Stomach (tissue), 9 donors: ENCODE measurements around the gene ST6GALNAC6. TPM values are rescaled to one million over a fixed set of nuclear protein-coding genes. Genes with fewer than 3 reads are reported as not detected.

Experiments used
- DNase-seq, 2 donors: peaks; one replicate each; pipeline versions ENCODE4 v3.0.0 to v3.0.0-alpha.2; 2013 to 2019
- H3K27ac ChIP-seq, 5 donors: fragments of 200-600 bp in 4 of 5; sonication (generic) in 4 of 5; one replicate each; pipeline ENCODE4 v1.5.1; 2013 to 2019; ENCODE audit warnings: mild to moderate bottlenecking in 1 of 5, moderate library complexity in 1 of 5
- H3K27me3 ChIP-seq, 3 donors: fragments of 200-600 bp; sonication (generic); one replicate each; pipeline ENCODE4 v1.5.1; 2017 to 2019; ENCODE audit warnings: mixed run types in 1 of 3
- H3K36me3 ChIP-seq, 4 donors: fragments of 200-600 bp; sonication (generic); 1 replicate in 3 of 4; 2 replicates in 1 of 4; pipeline ENCODE4 v1.5.1; 2016 to 2019
- H3K4me1 ChIP-seq, 4 donors: fragments of 200-600 bp; sonication (generic); one replicate each; pipeline ENCODE4 v1.5.1; 2016 to 2019
- H3K4me3 ChIP-seq, 4 donors: fragments of 200-600 bp; sonication (generic) in 3 of 4; one replicate each; pipeline ENCODE4 v1.5.1; 2016 to 2019; ENCODE audit warnings: mild to moderate bottlenecking in 1 of 4
- H3K9me3 ChIP-seq, 4 donors: fragments of 200-600 bp; sonication (generic); one replicate each; pipeline ENCODE4 v1.5.1; 2016 to 2019
- CTCF ChIP-seq, 7 experiments: fragments of 450-650 bp in 4 of 7; fragments of 200-600 bp in 3 of 7; sonication (generic) in 3 of 7; IDR thresholded peaks; one replicate each; pipeline ENCODE4 v1.5.1; 2016 to 2019; ENCODE audit warnings: antibody characterized with exemption in 7 of 7, control low read depth in 2 of 7, mild to moderate bottlenecking in 1 of 7
- EP300 ChIP-seq: sonication (generic); formaldehyde crosslinking; IDR thresholded peaks from one replicate; pipeline ENCODE4 v1.6.1; 2017; ENCODE audit warnings: antibody characterized with exemption
- POLR2A ChIP-seq, 4 donors: fragments of 450-650 bp; IDR thresholded peaks; one replicate each; pipeline ENCODE4 v1.6.1; 2016; ENCODE audit warnings: antibody characterized with exemption in 4 of 4, control low read depth in 2 of 4, mild to moderate bottlenecking in 1 of 4, moderate library complexity in 1 of 4
- POLR2AphosphoS5 ChIP-seq, 3 donors: sonication (generic); formaldehyde crosslinking; IDR thresholded peaks; one replicate each; pipeline ENCODE4 v1.6.1; 2016; ENCODE audit warnings: antibody characterized with exemption in 3 of 3
- WGBS, 5 donors: extraction: QIAGEN DNeasy Blood & Tissue Kit in 3 of 5; methylation state at CpG; one replicate each; pipeline versions ENCODE4 v1.1.5 to v1.1.7; 2013 to 2018; 5-methylcytosine and 5-hydroxymethylcytosine counted together
- intact Hi-C: fragments of 100-400 bp; cut with DNase I; formaldehyde crosslinking; loops from one replicate; pipeline ENCODE4 v1.15.1; 2023; ENCODE audit warnings: low total_unique reads
- polyA plus RNA-seq, 3 donors: library from polyadenylated mRNA; stranded (reverse); fragments of 200-250 nt; gene quantifications; one replicate each; pipeline ENCODE4 v1.2.3, GENCODE V29; 2013
- total RNA-seq, 5 donors: library from RNA; depleted of rRNA; stranded (reverse); fragments of >200 nt; gene quantifications; one replicate each; pipeline versions ENCODE4 v1.1.0 to v1.2.3, GENCODE V29; 2014 to 2016
- donor health status: healthy with polysubstance abuse.
- donor health status: Bipolar disorder and iron deficiency.
- donor health status: healthy.

ST6GALNAC6 gene
- total and polyA plus RNA-seq, 8 donors = 18.0 to 145 (median 53.0) TPM

- DNase-seq = peak; percentile 67 to 87
- Histone ChIP-seq H3K4me3 (no peak overlapping the region), H3K4me1 (peaks cover 35 to 59% (median 51%) of the 10 kb centered on the region in 4 donors), H3K27me3 (no peaks in the 10 kb centered on the region), H3K36me3 (peaks cover 17 to 63% (median 58%) of the 10 kb centered on the region in 4 donors), H3K9me3 (no peaks in the 10 kb centered on the region), H3K27ac (peak overlapping the region in 3 of 5 donors; percentile 35 to 58 (median 40))
- no peak for TF ChIP-seq CTCF (IDR thresholded peaks at IDR 0.05)
- peak in 1 of 3 donors; percentile 43 for TF ChIP-seq POLR2AphosphoS5 (IDR thresholded peaks at IDR 0.05)
- intact Hi-C loops = no loop called here
- 35 to 57% (median 46%) methylated on average over 4 to 5 of the region's 5 CpGs for WGBS, 5 donors
These were observed 13.5 kb upstream of the ST6GALNAC6 start for GRCh38 chr9:127912882-127913281.

GRCh38 chr9:127912296-127912695 lies 12.9 kb upstream of the ST6GALNAC6 start:
- DNase-seq = no peak
- H3K27ac ChIP-seq = peak overlapping the region in 3 of 5 donors; percentile 35 to 58 (median 40)
- no peaks in the 10 kb centered on the region for H3K9me3 ChIP-seq
- H3K4me1 ChIP-seq = peaks cover 29 to 54% (median 46%) of the 10 kb centered on the region in 4 donors
- H3K4me3 ChIP-seq = no peak overlapping the region
- no peaks in the 10 kb centered on the region for H3K27me3 ChIP-seq
- WGBS, 5 donors = 92 to 97% (median 96%) methylated on average over 16 to 31 of the region's 31 CpGs
- intact Hi-C loops = no loop called here
- H3K36me3 ChIP-seq = peaks cover 18 to 64% (median 62%) of the 10 kb centered on the region in 4 donors
- TF ChIP-seq CTCF (IDR thresholded peaks at IDR 0.05) (no peak), POLR2A (IDR thresholded peaks at IDR 0.05) (no peak), EP300 (no peak), POLR2AphosphoS5 (IDR thresholded peaks at IDR 0.05) (no peak)

GRCh38 chr9:127910613-127911205 lies 11.3 kb upstream of the ST6GALNAC6 start:
- Histone ChIP-seq H3K36me3 (peaks cover 18 to 64% (median 62%) of the 10 kb centered on the region in 4 donors), H3K27me3 (no peaks in the 10 kb centered on the region), H3K4me3 (no peak overlapping the region), H3K4me1 (peaks cover 26 to 57% (median 47%) of the 10 kb centered on the region in 4 donors), H3K9me3 (no peaks in the 10 kb centered on the region), H3K27ac (peak overlapping the region in 1 of 5 donors; percentile 58)
- DNase-seq = peak in 1 of 2 donors; percentile 52
- TF ChIP-seq CTCF (IDR thresholded peaks at IDR 0.05) (no peak), POLR2AphosphoS5 (IDR thresholded peaks at IDR 0.05) (no peak)
- intact Hi-C loops = no loop called here
- WGBS, 5 donors = 62 to 73% (median 68%) methylated on average over 6 of the region's 6 CpGs

GRCh38 chr9:127909839-127910273 lies 10.5 kb upstream of the ST6GALNAC6 start:
- Histone ChIP-seq H3K4me1 (peaks cover 24 to 57% (median 47%) of the 10 kb centered on the region in 4 donors), H3K27me3 (no peaks in the 10 kb centered on the region), H3K4me3 (no peak overlapping the region), H3K27ac (no peak overlapping the region), H3K36me3 (peaks cover 18 to 64% (median 62%) of the 10 kb centered on the region in 4 donors), H3K9me3 (no peaks in the 10 kb centered on the region)
- WGBS, 5 donors = 90 to 92% (median 90%) methylated on average over 12 to 17 of the region's 17 CpGs
- no peak for DNase-seq
- intact Hi-C loops = no loop called here
- TF ChIP-seq CTCF (IDR thresholded peaks at IDR 0.05) = no peak
- TF ChIP-seq POLR2AphosphoS5 (IDR thresholded peaks at IDR 0.05) = no peak
- TF ChIP-seq POLR2A (IDR thresholded peaks at IDR 0.05) = no peak
- no peak for TF ChIP-seq EP300
